Measurements from ENCODE around the gene UQCR11. TPM values are rescaled to one million over a fixed set of nuclear protein-coding genes. Genes with fewer than 3 reads are reported as not detected.

Gene UQCR11
- total RNA-seq, 4 donors from 2014 or later: 20.6 to 110 (median 30.8) TPM

- Histone ChIP-seq H3K9me3 (no peaks in the 10 kb centered on the region), H3K4me1 (no peaks in the 10 kb centered on the region), H3K27ac (no peak overlapping the region), H3K27me3 (no peaks in the 10 kb centered on the region), H3K36me3 (no peaks in the 10 kb centered on the region), H3K4me3 (no peak overlapping the region)
- intact Hi-C loops (cut with DNase I; ENCODE audit: low total_unique reads): loop anchor here (5.0 kb wide), 1 partner anchor 37 kb away; no protein-coding TSS in a partner anchor
- TF ChIP-seq CTCF (IDR thresholded peaks at IDR 0.05): no peak
- no peak for DNase-seq
Observed at GRCh38 chr19:1610579-1610978, 5.3 kb upstream of the UQCR11 start.

GRCh38 chr19:1609680-1610474 is 4.6 kb upstream of the UQCR11 start:
- intact Hi-C loops (cut with DNase I; ENCODE audit: low total_unique reads): loop anchor here (5.0 kb wide), 1 partner anchor 37 kb away; no protein-coding TSS in a partner anchor
- no peaks in the 10 kb centered on the region for H3K36me3 ChIP-seq
- H3K9me3 ChIP-seq: no peaks in the 10 kb centered on the region
- H3K27ac ChIP-seq: no peak overlapping the region
- DNase-seq: no peak
- no peaks in the 10 kb centered on the region for H3K27me3 ChIP-seq
- H3K4me3 ChIP-seq: no peak overlapping the region
- TF ChIP-seq CTCF (IDR thresholded peaks at IDR 0.05) (no peak), POLR2A (IDR thresholded peaks at IDR 0.05) (no peak)
- H3K4me1 ChIP-seq: no peaks in the 10 kb centered on the region

GRCh38 chr19:1609103-1609396 is 3.8 kb upstream of the UQCR11 start:
- Histone ChIP-seq H3K27me3 (no peaks in the 10 kb centered on the region), H3K9me3 (no peaks in the 10 kb centered on the region), H3K4me1 (peaks cover 0 to 4% of the 10 kb centered on the region in 2 donors), H3K36me3 (no peaks in the 10 kb centered on the region), H3K4me3 (no peak overlapping the region), H3K27ac (no peak overlapping the region)
- no peak for TF ChIP-seq POLR2A (IDR thresholded peaks at IDR 0.05)
- TF ChIP-seq CTCF (IDR thresholded peaks at IDR 0.05): no peak
- intact Hi-C loops (cut with DNase I; ENCODE audit: low total_unique reads): no loop called here
- DNase-seq: no peak

GRCh38 chr19:1608359-1609102 is 3.3 kb upstream of the UQCR11 start:
- intact Hi-C loops (cut with DNase I; ENCODE audit: low total_unique reads): no loop called here
- no peak for DNase-seq
- H3K4me3 ChIP-seq: no peak overlapping the region

More at GRCh38 chr19:1608359-1609102, 3.3 kb upstream of the UQCR11 start:
- no peak overlapping the region for H3K27ac ChIP-seq
- H3K9me3 ChIP-seq: no peaks in the 10 kb centered on the region
- no peaks in the 10 kb centered on the region for H3K36me3 ChIP-seq
- peaks cover 0 to 4% of the 10 kb centered on the region in 2 donors for H3K4me1 ChIP-seq
- H3K27me3 ChIP-seq: no peaks in the 10 kb centered on the region
- TF ChIP-seq CTCF (IDR thresholded peaks at IDR 0.05): no peak
- TF ChIP-seq POLR2A (IDR thresholded peaks at IDR 0.05): no peak
